Mesendoderm (in vitro differentiated cells): ENCODE data around the gene RALY.

Experiments used
- DNase-seq: peaks from one replicate; pipeline ENCODE4 v3.0.0; 2013
- H2AK5ac ChIP-seq: 2 replicates; pipeline ENCODE4 v1.6.1; 2013; ENCODE audit warnings: low read length, inconsistent platforms
- H2BK120ac ChIP-seq: 2 replicates; pipeline ENCODE4 v1.6.1; 2013; ENCODE audit warnings: low read depth, mild to moderate bottlenecking, low read length, moderate library complexity, mixed read lengths
- H2BK15ac ChIP-seq: replicated peaks from 2 replicates; pipeline ENCODE4 v1.6.1; 2013; ENCODE audit warnings: low read depth, mild to moderate bottlenecking, moderate library complexity
- H2BK5ac ChIP-seq: 2 replicates; pipeline ENCODE4 v1.6.1; 2013; ENCODE audit warnings: low read length, inconsistent platforms
- H3K18ac ChIP-seq: 2 replicates; pipeline ENCODE4 v1.6.1; 2013; ENCODE audit warnings: mild to moderate bottlenecking, low read length, mixed read lengths
- H3K23ac ChIP-seq: one replicate; pipeline ENCODE4 v1.6.1; 2013; ENCODE audit warnings: low read length
- H3K27ac ChIP-seq: 2 replicates; pipeline ENCODE4 v1.5.1; 2013; ENCODE audit warnings: low read depth, mild to moderate bottlenecking, inconsistent platforms, low read length, moderate library complexity
- H3K27me3 ChIP-seq: 2 replicates; pipeline ENCODE4 v1.6.1; 2013; ENCODE audit warnings: low read length, control low read depth, mild to moderate bottlenecking, inconsistent platforms; ENCODE audit not compliant: insufficient read depth, poor library complexity
- H3K36me3 ChIP-seq: 2 replicates; pipeline ENCODE4 v1.6.1; 2013; ENCODE audit warnings: low read length, inconsistent platforms; ENCODE audit not compliant: control insufficient read depth, insufficient read depth
- H3K4ac ChIP-seq: one replicate; pipeline ENCODE4 v1.6.1; 2013; ENCODE audit warnings: low read depth, mild to moderate bottlenecking, low read length, moderate library complexity
- H3K4me1 ChIP-seq: 2 replicates; pipeline ENCODE4 v1.6.1; 2013; ENCODE audit warnings: low read depth, low read length, inconsistent platforms; ENCODE audit not compliant: control insufficient read depth
- H3K4me2 ChIP-seq: 2 replicates; pipeline ENCODE4 v1.6.1; 2013; ENCODE audit warnings: low read length
- H3K4me3 ChIP-seq: 2 replicates; pipeline ENCODE4 v1.5.1; 2013; ENCODE audit warnings: mild to moderate bottlenecking, low read length
- H3K56ac ChIP-seq: one replicate; pipeline ENCODE4 v1.6.1; 2013; ENCODE audit warnings: low read length
- H3K79me1 ChIP-seq: 2 replicates; pipeline ENCODE4 v1.6.1; 2013; ENCODE audit warnings: low read length, inconsistent platforms
- H3K79me2 ChIP-seq: 2 replicates; pipeline ENCODE4 v1.6.1; 2013; ENCODE audit warnings: mild to moderate bottlenecking, low read length; ENCODE audit not compliant: control insufficient read depth, insufficient read depth
- H3K9ac ChIP-seq: 2 replicates; pipeline ENCODE4 v1.6.1; 2013; ENCODE audit warnings: low read length, inconsistent platforms
- H4K5ac ChIP-seq: one replicate; pipeline ENCODE4 v1.6.1; 2013; ENCODE audit warnings: low read length
- H4K8ac ChIP-seq: one replicate; pipeline ENCODE4 v1.6.1; 2013; ENCODE audit warnings: low read depth, mild to moderate bottlenecking, control low read depth, low read length, moderate library complexity
- WGBS: extraction: QIAGEN DNeasy Blood & Tissue Kit; methylation state at CpG from one replicate; pipeline ENCODE4 v1.1.7; 2013; ENCODE audit warnings: low lambda C conversion rate, missing lambda C conversion rate; ENCODE audit not compliant: insufficient coverage; ENCODE audit errors: extremely low coverage; 5-methylcytosine and 5-hydroxymethylcytosine counted together

RALY gene

DNA sequence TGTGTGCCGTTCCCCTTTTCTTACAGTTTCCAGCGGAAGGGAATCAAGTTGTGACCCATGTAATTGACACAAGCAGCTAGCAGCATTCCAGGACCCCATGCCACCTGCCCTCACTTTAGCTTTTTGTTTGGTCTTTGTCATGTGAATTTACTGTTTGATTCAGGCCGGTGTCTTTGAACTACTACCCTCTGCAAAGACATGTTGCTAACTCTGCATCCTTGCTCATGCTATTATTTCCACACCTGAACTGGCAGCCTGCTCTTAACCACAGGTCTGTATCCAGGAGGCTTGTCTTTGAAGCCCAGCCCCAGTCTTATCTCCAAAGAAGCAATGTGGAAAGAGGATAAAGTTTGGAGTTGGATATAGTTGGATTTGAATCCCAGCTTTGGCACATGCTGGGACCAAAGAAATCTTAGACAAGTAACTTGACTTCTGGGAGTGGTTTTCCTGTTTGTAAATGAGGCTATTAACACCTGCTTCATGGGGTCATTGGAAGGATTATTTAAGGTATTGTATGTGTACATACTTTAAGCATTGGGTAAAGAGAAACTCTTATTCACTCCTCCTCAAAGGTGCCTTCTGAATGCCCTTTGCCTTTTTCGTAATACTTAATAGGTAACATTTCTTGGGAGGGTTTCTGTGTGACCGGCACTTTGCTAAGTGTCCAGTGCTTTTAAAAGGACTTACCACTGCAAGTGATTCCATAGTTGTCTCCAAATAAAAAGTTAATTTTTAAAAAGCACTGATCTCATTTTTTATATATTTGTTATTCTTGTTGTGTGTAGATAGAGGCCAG is 52.4 kb downstream of the RALY start:
- H2BK120ac ChIP-seq, result no peak overlapping the region
- H3K36me3 ChIP-seq, result no peaks in the 10 kb centered on the region
- H3K4me2 ChIP-seq, result no peak overlapping the region
- no peak overlapping the region for H4K8ac ChIP-seq
- H3K79me2 ChIP-seq, result peaks cover 19% of the 10 kb centered on the region
- no peak overlapping the region for H3K23ac ChIP-seq
- H3K4me3 ChIP-seq, result no peak overlapping the region
- peaks cover 33% of the 10 kb centered on the region for H3K79me1 ChIP-seq
- H3K27ac ChIP-seq, result no peak overlapping the region
- no CpG with 5 or more reads among the region's 5 CpGs for WGBS
- no peak overlapping the region for H3K9ac ChIP-seq
- H3K4me1 ChIP-seq, result peaks cover 7% of the 10 kb centered on the region
- H2AK5ac ChIP-seq, result no peak overlapping the region
- H2BK5ac ChIP-seq, result no peak overlapping the region
- H4K5ac ChIP-seq, result no peak overlapping the region
- peak; percentile 46 for DNase-seq
- H3K56ac ChIP-seq, result no peak overlapping the region
- H3K18ac ChIP-seq, result no peak overlapping the region
- no peak overlapping the region for H2BK15ac ChIP-seq
- no peak overlapping the region for H3K4ac ChIP-seq
- no peaks in the 10 kb centered on the region for H3K27me3 ChIP-seq

DNA sequence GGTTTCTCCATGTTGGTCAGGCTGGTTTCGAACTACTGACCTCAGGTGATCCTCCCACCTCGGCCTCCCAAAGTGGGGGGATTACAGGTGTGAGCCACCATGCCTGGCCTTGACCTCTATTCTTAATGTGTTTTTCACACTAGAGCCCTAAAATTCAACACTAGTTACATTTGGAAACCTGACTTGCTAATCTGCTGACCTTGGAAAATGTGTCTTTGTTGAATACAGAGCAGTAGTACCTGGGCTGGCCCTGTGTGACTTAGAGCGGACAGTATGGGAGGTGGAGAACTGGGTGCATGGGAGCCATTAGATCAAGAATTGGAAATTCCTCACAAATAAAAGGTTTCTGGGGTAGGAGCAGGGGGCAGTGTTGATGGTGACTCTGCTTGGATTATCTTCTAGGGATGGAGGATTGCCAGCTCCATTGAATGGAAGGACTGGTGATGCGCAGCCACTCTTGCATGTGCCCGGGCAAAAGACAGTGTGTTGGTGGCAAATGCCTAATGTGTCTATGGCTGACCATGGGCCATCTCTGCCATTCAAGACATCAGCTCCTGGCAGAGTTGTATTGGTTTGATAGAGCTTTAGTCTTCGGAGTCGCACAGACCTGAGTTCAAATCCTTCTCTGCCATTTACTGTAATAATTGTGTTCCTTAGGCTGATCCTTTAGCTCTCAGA is 53.4 kb downstream of the RALY start:
- Histone ChIP-seq H3K4ac (no peak overlapping the region), H2BK120ac (no peak overlapping the region), H3K27ac (no peak overlapping the region), H3K4me2 (no peak overlapping the region), H3K36me3 (no peaks in the 10 kb centered on the region), H2BK15ac (no peak overlapping the region), H4K5ac (no peak overlapping the region), H3K4me1 (peaks cover 7% of the 10 kb centered on the region), H3K4me3 (no peak overlapping the region), H2BK5ac (no peak overlapping the region), H3K79me1 (peaks cover 31% of the 10 kb centered on the region), H4K8ac (no peak overlapping the region), H3K9ac (no peak overlapping the region), H3K23ac (no peak overlapping the region), H3K27me3 (no peaks in the 10 kb centered on the region), H2AK5ac (no peak overlapping the region), H3K56ac (no peak overlapping the region), H3K79me2 (peaks cover 19% of the 10 kb centered on the region), H3K18ac (no peak overlapping the region)
- no peak for DNase-seq
- WGBS, result no CpG with 5 or more reads among the region's 7 CpGs

GRCh38 chr20:34047917-34048316 is 54.2 kb downstream of the RALY start:
- no peak overlapping the region for H3K56ac ChIP-seq
- H3K27ac ChIP-seq, result no peak overlapping the region
- no peak overlapping the region for H3K18ac ChIP-seq
- no peak overlapping the region for H3K4me2 ChIP-seq
- no peak overlapping the region for H4K5ac ChIP-seq
- no peak overlapping the region for H3K4ac ChIP-seq
- peaks cover 30% of the 10 kb centered on the region for H3K79me1 ChIP-seq
- H3K4me3 ChIP-seq, result no peak overlapping the region
- no peak overlapping the region for H2BK5ac ChIP-seq
- no peak overlapping the region for H2BK15ac ChIP-seq
- peaks cover 7% of the 10 kb centered on the region for H3K4me1 ChIP-seq
- no peaks in the 10 kb centered on the region for H3K27me3 ChIP-seq
- no peak overlapping the region for H3K9ac ChIP-seq
- H2AK5ac ChIP-seq, result no peak overlapping the region
- no peak overlapping the region for H3K23ac ChIP-seq
- no CpG with 5 or more reads among the region's 4 CpGs for WGBS
- no peaks in the 10 kb centered on the region for H3K36me3 ChIP-seq
- DNase-seq, result no peak
- H3K79me2 ChIP-seq, result peaks cover 19% of the 10 kb centered on the region
- no peak overlapping the region for H2BK120ac ChIP-seq
- no peak overlapping the region for H4K8ac ChIP-seq

DNA sequence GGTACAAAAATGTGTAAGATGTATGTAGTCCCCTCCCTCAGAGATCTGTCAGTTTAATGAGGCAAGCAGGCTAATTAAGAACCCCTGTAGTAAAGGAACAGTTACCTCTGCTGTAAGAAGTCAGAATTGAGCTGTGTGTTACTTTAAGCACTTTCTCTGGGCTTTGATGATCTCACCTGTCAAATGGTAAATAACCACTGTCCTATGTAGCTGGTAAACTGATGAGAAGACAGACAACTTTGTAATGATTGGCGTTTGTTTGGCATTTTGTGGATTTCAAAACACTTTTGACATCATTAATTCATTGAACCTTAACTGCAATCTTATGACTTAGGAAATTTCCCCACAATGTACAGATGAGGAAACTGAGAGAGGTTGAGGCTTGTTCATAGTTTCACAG is 55.7 kb downstream of the RALY start:
- H3K27ac ChIP-seq, result no peak overlapping the region
- no peak overlapping the region for H2BK120ac ChIP-seq
- H2AK5ac ChIP-seq, result no peak overlapping the region
- H4K5ac ChIP-seq, result no peak overlapping the region
- H3K23ac ChIP-seq, result no peak overlapping the region
- no peaks in the 10 kb centered on the region for H3K27me3 ChIP-seq
- no peak overlapping the region for H3K18ac ChIP-seq
- H3K4me3 ChIP-seq, result no peak overlapping the region
- no peak overlapping the region for H3K56ac ChIP-seq
- no peak overlapping the region for H2BK5ac ChIP-seq
- no peak overlapping the region for H4K8ac ChIP-seq
- H2BK15ac ChIP-seq, result no peak overlapping the region
- DNase-seq, result no peak
- peaks cover 7% of the 10 kb centered on the region for H3K4me1 ChIP-seq
- H3K4ac ChIP-seq, result no peak overlapping the region
- H3K4me2 ChIP-seq, result no peak overlapping the region
- no peaks in the 10 kb centered on the region for H3K36me3 ChIP-seq
- peaks cover 23% of the 10 kb centered on the region for H3K79me2 ChIP-seq
- WGBS, result no CpG with 5 or more reads among the region's 1 CpG
- H3K79me1 ChIP-seq, result peaks cover 30% of the 10 kb centered on the region
- H3K9ac ChIP-seq, result no peak overlapping the region

DNA sequence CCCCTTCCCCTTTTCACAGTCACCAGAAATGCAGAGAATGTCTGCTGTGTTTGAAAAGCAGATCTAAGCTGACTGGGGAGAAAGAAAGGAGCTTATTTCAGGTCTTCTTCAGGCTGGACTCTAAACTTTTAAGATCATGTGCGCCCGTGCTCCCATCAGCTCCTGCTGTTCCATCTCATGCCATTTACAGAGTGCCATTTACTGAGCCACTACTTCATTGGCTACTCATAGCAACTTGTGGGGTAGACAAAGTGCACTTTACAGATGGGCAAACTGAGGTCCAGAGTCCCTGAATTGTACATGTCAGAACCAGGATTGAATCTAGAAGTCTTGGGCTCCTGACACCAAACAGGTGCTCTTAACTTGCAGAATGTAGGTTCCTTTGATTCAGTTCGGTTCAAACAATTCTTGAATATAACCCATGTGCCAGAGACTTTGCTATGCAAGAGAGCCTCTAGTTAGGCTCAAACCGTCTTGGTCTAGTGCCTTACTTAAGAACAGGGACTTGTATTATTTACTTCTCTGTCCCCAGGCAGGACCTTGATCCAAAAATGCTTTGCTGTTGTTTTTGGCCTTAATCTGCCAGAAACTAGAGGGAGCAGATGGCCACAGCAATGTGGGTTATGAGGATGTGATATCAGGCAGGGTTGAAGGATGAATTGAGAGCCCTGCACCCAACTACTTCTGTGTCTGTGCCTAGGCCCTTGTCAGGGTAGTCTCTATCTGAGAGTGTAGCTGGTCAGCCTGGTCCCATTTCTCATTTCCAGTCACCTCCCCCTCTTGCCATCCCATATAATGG is 56.4 kb downstream of the RALY start:
- no peak overlapping the region for H3K9ac ChIP-seq
- peaks cover 28% of the 10 kb centered on the region for H3K79me1 ChIP-seq
- H3K4ac ChIP-seq, result no peak overlapping the region
- H4K5ac ChIP-seq, result no peak overlapping the region
- DNase-seq, result no peak
- no CpG with 5 or more reads among the region's 4 CpGs for WGBS
- H3K79me2 ChIP-seq, result peaks cover 23% of the 10 kb centered on the region
- no peak overlapping the region for H3K4me2 ChIP-seq
- no peak overlapping the region for H3K27ac ChIP-seq
- H2BK120ac ChIP-seq, result no peak overlapping the region
- H3K56ac ChIP-seq, result no peak overlapping the region
- H3K18ac ChIP-seq, result no peak overlapping the region
- H2AK5ac ChIP-seq, result no peak overlapping the region
- H3K23ac ChIP-seq, result no peak overlapping the region
- H3K4me1 ChIP-seq, result peaks cover 7% of the 10 kb centered on the region
- H4K8ac ChIP-seq, result no peak overlapping the region
- H3K36me3 ChIP-seq, result no peaks in the 10 kb centered on the region
- no peak overlapping the region for H2BK5ac ChIP-seq
- H3K27me3 ChIP-seq, result no peaks in the 10 kb centered on the region
- no peak overlapping the region for H2BK15ac ChIP-seq
- H3K4me3 ChIP-seq, result no peak overlapping the region
